Breast epithelium (tissue), 3 donors: ENCODE data around the gene IFT81.

Experiments used
- CTCF ChIP-seq, 3 donors: fragments of 450-650 bp; IDR thresholded peaks; one replicate each; pipeline ENCODE4 v1.5.1; 2016 to 2017; ENCODE audit warnings: antibody characterized with exemption in 3 of 3, mild to moderate bottlenecking in 3 of 3, moderate library complexity in 3 of 3
- POLR2A ChIP-seq: fragments of 450-650 bp; IDR thresholded peaks from one replicate; pipeline ENCODE4 v1.6.1; 2016; ENCODE audit warnings: antibody characterized with exemption, mild to moderate bottlenecking, moderate library complexity
- POLR2AphosphoS5 ChIP-seq, 3 donors: sonication (generic); formaldehyde crosslinking; IDR thresholded peaks; one replicate each; pipeline ENCODE4 v1.6.1; 2017; ENCODE audit warnings: antibody characterized with exemption in 3 of 3

GRCh38 chr12:110146986-110147385, 22.8 kb downstream of the IFT81 start:
- TF ChIP-seq POLR2A: no peak
- TF ChIP-seq CTCF (IDR thresholded peaks at IDR 0.05): no peak
- TF ChIP-seq POLR2AphosphoS5 (IDR thresholded peaks at IDR 0.05): no peak
